Measurements from ENCODE around the gene RCC1.
"Not testable (repeated sequence)": the region's sequence is repeated elsewhere in the genome, so short reads cannot be mapped to it uniquely, and the experiment has no call there.

Gene RCC1

DNA sequence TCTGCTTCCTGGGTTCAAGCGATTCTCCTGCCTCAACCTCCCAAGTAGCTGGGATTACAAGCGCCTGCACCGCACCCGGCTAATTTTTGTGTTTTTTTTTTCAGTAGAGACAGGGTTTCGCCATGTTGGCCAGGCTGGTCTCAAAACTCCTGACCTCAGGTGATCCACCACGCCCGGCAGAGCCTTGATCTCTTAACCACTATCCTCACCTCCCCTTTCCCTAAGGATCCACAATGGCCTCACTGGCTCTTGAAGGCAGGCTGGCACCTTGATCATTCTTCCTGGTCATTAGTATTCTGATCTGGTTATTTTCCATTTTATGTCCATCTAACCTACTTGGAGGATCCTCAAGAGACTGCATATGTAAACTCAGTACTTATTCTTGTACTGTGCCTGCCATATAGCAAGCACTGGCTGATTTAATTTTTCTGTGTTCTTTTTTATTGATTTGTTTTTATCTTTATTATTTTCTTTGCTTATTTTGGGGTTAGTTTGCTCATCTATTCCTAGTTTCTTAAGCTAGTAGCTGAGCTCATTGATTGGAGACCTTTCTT, 6.3 kb downstream of the RCC1 start:
- no peak for DNase-seq (ENCODE audit: low spot score)

DNA sequence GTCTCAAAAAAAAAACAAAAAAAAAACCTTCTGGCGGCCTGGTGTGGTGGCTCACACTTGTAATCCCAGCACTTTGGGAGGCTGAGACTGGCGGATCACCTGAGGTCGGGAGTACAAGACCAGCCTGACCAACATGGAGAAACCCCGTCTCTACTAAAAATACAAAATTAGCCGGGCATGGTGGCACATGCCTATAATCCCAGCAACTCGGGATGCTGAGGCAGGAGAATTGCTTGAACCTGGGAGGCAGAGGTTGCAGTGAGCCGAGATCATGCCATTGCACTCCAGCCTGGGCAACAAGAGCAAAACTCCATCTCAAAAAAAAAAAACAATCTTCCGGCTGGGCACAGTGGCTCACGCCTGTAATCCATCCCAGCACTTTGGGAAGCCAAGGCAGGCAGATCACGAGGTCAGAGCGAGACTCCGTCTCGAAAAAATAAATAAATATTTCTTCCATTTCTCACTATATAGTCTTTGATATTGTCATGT, 8.6 kb downstream of the RCC1 start:
- DNase-seq (ENCODE audit: low spot score) = not testable (repeated sequence)

DNA sequence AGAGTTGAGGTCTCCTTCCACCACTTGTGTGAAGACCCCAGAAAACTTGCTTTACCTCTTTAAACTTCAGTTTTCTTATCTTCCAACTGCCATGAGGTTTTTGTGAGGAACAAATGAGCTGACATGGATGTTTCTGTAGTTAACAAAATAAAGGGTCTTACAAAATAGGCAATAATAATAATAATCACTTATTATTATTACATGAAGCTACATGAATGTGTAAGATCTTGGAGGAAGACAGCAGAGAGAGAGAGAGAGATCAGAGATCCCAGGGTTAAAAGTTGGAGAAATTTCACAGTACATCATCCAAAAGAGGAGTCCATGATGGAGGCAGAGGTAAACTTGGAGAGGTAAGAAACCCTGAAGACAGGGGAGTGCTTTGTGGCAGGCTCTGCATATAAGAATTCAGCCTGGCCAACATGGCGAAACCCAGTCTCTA, 10.7 kb downstream of the RCC1 start:
- no peak for DNase-seq (ENCODE audit: low spot score)

DNA sequence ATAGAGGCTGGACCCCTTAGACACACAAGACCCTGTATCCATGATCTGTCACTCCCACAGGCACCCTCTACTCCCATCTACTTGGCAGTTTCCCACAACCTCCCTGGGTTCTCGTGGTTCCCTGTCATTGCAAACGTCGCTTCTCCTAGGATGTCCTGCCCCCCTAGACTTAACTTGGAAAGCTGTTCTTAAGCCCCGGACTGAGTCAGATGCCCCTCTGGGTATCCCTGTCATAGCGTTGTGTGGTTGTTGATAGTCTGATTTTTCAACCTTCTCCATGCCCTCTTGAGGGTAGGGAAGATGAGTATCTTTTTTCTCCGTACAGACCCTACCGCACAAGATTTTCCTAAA, 11.8 kb downstream of the RCC1 start:
- DNase-seq (ENCODE audit: low spot score) = no peak

DNA sequence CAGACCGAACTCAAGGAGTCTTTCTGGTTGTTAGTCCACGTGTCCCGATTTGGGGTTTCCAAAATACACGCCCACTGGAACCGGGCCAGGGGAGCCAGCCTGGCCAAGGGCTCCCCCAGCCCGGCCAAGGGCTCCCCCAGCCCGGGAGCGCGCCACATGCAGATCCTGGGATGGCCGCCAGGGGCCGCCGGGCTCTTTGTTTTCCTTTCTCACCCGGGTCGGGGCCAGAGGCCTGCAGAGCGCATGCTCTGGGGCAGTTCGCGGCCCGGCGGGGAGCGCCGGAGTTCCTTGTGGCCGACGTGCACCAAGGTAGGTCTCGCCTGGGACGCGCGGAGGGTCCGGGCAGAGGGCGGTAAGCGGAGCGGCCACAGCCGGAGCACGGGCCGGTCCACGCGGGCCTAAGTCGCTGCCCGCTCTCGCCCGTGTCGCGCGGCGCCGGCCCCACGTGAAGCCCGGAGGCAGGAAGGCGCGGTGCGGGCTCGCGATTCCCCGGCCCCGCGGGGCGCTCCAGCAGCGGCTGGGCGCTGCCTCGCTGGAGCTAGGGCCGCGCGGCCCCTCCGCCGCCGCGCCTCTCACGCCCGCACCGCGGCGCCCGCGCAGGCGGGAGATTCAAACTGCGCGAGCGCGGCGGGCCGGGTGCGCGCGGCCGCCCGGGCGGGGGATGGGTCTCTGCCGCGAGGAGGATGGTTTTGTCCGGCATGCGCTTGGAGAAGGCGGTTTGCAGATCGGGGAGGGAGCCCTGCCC, 12.3 kb downstream of the RCC1 start:
- DNase-seq (ENCODE audit: low spot score) = peak; percentile 89

DNA sequence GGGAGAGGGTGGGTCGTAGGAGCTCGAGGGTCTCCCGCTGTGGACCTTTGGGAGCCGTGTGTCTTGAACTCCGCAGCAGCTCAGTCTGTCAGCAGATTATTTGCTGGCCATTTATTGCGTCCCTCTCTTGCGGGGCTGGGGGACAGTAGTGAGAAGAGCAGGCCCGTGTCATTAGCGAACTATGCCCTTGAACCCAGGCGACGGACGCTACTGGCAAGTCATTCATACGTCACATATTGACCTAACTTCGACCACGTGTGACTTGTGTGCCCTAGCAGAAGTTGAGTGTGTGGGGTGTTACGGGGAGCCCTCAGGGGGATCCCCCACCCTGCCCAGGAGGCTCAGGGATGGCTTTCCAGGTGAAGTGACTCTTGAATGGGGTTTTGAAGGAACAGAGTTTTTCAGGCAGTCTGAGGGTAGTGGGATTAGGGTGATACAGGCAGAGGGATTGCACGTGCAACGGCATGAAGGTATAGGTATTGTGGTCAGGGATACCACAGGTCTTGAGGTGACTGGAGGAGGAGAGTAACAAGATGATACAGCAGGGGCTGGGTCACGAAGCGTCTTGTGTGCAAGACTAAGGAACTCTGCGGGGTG, 13.0 kb downstream of the RCC1 start:
- DNase-seq (ENCODE audit: low spot score) = no peak

DNA sequence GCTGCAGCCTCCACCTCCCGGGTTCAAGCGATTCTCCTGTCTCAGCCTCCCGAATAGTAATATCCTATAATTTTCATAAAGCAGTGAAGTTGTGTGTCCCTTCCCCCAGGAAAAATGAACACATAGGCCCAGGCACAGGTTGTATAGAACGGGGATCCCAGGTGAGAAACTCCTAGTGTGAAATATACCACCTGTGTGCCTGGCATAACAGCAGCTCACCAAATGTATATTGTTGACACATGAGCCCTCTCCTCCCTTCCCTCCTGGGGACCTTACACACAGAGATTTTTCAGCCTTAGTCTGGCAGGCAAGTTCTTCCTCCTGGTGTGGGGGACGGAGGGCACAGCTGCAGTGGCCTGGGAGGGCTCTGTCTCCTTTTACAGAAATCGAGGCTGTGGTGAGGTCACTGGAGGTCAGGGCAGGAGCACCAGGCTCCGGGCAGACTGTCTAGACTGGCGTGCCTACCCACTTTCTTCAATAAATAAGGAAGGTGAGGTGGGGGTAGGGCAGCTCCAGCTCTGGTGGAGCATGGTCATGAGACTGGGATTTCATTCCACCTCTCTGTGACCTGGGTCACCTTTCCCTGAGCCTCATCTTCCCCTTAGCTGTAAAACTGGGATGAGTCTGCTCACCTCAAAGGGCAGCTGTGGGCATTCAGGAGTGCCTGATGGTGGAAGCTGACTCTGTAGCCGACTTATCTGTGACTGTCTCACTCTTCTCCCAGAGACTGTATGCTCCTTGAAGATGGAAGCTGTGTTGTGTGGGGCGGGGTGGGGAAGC, 14.3 kb downstream of the RCC1 start:
- no peak for DNase-seq (ENCODE audit: low spot score)

DNA sequence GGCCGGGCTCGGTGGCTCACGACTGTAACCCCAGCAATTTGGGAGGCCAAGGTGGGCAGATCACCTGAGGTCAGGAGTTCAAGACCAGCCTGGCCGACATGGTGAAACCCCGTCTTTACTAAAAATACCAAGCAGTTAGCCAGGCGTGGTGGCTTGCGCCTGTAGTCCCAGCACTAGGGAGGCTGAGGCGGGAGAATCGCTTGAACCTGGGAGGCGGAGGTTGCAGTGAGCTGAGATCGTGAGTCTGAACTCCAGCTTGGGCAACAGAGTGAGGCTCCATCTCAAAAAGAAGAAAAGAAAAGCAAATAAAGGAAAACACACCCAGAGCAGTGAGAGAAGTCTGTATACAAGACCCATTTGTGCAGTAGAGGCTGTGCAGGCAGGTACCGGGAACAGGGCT, 15.0 kb downstream of the RCC1 start:
- not testable (repeated sequence) for DNase-seq (ENCODE audit: low spot score)

DNA sequence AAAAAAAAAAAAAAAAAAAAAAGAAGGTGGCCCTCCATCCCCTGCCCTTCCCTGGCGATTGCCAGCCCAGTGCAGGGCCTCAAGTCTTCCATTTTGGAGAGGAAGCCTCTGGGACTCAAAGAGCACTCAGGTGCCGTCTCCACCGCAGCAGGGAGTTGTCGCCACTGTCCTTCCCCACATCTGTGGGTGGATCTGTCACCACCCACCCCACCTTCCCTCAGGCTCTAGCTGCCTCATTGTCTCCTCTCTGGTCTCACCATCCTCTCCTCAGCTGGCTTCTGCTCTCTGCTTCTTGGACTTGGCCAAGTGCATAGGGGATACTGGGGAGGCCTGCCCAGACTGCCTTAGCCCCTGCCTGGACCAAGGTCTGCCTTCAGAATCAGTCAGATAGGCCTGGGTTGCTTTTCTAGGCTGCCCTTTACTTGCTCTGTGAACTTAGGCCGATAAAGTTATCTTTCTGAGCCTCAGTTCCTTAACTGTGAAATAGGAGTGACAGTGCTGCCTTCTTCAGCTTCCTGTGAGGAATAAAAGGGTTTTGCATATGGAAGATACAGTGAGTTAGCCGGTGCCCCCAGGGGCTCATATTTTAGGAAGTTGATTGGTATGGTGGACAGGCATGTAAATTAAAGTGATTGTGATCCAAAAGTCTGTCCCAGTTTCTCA, 15.8 kb downstream of the RCC1 start:
- no peak for DNase-seq (ENCODE audit: low spot score)

DNA sequence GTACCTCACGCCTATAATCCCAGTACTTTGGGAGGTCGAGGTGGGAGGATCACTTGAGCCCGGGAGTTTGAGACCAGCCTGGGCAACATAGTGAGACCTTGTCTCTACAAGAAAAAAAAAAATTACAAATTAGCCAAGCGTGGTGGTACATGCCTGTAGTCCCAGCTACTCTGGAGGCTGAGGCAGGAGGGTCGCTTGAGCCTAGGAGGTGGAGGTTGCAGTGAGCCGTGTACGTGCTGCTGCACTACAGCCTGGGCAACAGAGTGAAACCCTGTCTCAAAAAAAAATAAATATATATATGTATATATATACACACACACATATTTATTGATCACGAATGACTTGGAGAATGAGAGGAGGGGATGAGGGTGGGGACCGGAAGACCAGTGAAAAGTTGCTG, 16.7 kb downstream of the RCC1 start:
- not testable (repeated sequence) for DNase-seq (ENCODE audit: low spot score)

DNA sequence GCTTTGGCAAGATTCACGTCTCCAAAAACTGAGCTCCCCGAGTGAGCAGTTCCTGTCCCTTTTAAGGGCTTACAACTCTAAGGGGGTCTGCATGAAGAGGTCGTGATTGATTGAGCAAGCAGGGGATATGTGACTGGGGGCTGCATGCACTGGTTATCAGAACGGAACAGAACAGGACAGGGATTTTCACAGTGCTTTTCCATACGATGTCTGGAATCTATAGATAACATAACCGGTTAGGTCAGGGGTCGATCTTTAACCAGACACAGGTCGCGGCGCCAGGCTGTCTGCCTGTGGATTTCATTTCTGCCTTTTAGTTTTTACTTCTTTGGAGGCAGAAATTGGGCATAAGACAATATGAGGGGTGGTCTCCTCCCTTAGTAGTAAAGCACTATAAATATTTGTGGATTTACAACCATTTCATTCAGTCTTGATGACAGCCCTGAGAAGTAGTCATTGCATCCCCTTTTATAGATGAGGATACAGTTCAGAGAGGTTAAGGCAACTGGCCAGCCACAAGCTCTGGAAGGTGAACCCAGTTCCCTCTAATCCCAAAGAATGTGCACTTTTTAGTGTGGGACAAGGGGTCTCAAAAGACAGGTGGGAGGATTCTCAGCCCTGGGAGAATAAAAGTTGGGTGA, 19.3 kb downstream of the RCC1 start:
- not testable (repeated sequence) for DNase-seq (ENCODE audit: low spot score)

DNA sequence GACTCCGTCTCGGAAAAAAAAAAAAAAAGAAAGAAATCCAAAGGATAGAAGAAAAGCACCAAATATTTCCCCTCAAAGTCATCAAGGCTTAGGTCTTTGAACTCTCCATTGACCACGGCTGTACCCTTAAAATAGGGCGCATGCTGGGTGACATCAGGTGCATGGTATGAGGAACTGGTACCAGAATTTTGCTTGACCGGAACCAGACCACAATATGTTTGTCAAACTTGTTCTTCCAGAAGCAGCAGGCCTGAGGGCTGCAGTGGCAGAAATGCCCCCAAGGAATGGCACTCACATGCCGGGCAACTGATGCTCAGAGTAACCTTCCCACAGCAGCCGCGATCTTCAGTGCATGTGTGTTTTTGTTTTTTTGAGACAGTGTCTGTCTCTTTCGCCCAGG, 21.0 kb downstream of the RCC1 start:
- DNase-seq (ENCODE audit: low spot score) = no peak

DNA sequence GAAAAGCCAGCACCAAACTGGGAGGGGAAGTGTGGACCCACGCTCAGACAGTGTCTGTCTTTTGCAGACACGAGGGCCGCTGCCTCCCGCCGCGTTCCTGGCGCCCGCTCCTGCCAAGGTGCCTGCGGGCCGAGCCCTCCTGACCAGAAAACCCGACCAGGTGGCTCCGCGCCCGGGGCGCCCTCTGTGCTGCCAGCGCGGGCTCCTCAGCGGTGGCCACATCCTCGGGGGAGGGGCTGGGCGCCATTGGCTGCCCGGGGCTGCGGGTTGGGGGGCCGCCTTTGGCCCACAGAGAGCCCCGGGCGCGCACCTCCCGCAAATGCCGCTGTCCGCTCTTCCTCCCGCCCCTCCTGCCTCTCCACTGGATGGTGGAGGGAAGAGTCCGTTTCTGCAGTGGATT, 24.6 kb downstream of the RCC1 start:
- no peak for DNase-seq (ENCODE audit: low spot score)

DNA sequence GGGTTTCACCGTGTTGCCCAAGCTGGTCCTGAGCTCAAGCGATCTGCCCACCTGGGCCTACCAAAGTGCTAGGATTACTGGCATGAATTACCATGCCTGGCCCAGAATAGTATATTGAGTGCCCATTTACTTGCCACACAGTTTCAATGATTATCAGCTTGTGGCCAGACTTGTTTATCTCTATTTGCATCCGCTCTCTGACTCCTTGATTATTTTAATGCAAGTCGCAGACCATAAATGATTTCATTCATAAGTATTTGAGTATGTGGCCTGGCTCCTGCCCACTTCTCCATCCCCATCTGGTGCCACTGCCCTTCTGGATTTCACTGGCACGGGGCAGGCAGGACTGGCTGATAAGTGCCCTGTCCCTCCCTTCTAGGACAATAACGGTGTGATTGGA, 28.8 kb downstream of the RCC1 start:
- no peak for DNase-seq (ENCODE audit: low spot score)

DNA sequence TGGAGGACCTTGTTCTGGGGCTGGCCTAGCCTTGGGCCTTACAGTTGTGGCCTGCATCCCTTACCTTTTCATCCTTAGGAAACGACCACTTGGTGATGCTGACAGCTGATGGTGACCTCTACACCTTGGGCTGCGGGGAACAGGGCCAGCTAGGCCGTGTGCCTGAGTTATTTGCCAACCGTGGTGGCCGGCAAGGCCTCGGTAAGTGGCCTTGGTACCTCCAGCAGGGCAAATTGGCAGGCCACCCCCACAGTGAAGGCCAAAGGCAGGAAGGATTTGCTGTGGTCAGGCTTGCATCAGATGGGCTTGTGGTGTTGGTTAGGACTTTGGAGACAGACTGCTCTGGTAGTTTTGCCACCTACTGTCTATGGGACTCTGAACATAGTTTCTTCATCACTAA, 29.3 kb downstream of the RCC1 start:
- no peak for DNase-seq (ENCODE audit: low spot score)

DNA sequence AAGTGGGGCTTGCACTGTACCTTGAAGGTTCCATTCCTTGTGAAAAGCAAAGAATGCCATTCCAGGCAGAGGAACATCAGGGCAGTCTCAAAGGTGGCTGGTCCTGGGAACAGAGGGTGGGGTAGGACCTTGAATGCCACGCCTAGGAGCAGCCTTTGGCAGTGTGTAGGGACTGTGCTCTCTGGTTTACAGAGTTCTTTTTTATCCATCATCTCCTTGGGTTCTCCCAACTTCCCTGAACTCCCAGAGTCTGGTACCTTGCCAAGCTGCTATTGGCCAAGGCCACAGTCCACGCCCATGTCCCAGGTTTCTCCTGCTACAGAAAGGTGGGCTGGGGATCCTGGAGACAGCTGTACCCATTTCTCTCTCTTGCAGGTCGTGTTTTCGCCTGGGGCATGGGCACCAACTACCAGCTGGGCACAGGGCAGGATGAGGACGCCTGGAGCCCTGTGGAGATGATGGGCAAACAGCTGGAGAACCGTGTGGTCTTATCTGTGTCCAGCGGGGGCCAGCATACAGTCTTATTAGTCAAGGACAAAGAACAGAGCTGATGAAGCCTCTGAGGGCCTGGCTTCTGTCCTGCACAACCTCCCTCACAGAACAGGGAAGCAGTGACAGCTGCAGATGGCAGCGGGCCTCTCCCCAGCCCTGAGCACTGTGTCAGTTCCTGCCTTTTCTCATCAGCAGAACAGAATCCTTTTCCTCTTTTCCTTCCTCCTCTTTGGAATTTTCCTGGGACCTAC, 31.8 kb downstream of the RCC1 start:
- no peak for DNase-seq (ENCODE audit: low spot score)

DNA sequence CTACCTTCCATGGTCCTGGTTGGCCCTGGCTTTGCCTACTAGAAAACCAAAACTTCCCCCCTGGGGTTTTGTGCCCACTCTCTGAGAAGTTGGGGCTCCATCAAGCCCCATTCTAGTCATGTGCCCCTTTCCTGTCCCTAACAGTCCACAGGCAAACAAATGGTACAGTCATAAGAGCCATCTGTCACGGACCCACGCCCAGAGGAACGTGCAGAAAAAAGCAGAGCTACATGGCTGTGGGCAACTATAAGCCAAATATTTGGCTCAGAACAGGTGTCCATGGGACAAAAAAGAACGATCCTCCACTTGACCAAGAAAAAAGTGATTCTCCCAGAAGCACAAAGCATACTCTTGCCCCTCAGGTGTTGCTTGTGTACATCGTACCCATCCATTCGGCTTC, 32.4 kb downstream of the RCC1 start:
- DNase-seq (ENCODE audit: low spot score) = no peak

DNA sequence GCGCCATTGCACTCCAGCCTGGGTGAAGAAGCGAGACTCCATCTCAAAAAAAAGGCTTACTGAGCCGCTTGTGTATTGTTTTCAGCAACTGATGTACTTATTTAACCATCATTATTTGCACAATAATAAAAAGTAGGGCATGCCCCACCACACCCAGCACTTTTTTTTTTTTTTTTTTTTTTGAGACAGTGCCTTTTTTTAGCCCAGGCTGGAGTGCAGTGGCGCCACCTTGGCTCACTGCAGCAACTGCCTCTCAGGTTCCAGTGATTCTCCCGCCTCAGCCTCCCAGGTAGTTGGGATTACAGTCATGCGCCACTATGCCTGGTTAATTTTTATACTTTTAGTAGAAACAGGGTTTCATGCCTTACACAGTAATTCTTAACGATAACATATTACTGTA, 34.8 kb downstream of the RCC1 start:
- DNase-seq (ENCODE audit: low spot score) = no peak

DNA sequence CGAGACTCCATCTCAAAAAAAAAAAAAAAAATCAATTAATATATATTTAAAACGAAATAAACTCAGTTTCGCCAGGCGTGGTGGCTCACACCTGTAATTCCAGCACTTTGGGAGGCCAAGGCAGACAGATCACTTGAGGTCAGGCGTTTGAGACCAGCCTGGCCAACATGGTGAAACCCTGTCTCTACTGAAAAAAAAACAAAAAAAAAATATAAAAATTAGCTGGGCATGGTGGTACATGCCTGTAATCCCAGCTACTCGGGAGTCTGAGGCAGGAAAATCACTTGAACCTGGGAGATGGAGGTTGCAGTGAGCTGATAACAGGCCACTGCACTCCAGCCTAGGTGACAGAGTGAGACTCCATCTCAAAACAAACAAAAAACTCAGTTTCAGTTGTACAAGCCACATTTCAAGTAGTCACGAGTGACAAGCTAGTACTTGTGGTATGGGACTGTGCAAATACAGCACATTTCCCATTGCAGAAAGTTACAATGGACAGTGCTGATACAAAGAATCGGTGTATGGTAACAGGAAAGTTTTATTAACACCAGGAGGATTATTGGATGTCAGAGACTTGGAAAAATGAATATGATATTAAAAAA, 35.7 kb downstream of the RCC1 start:
- not testable (repeated sequence) for DNase-seq (ENCODE audit: low spot score)

DNA sequence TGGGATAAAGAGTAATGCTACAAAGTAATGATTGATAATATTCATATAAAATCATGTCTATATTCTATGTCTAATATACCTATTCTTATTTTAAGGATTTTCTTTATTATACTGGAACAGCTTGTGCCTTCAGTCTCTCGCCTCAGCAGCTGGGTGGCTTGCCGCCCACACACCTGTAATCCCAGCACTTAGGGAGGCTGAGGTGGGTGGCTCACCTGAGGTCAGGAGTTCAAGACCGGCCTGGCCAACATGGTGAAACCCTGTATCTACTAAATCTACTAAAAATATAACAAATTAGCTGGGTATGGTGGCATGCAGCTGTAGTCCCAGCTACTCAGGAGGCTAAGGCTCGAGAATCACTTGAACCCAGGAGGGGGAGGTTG, 39.4 kb downstream of the RCC1 start:
- no peak for DNase-seq (ENCODE audit: low spot score)

DNA sequence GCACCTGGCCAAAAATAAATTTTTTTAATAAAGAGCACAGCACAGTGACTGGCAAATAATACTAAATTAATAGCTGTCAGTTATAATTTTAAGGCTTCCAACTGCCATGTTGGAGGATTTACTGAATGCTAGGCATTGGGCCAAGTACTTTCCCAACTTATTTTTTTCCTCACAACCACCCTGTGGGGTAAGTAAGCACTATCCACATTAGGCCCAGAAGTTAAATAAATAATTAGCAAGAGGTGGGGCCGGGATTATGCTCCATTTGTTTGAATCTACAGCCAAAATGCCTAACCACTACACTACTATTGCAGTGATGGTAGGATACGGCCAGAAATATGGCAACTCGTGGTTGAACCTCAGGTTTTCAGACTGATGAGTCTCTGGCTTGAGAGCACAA, 42.5 kb downstream of the RCC1 start:
- no peak for DNase-seq (ENCODE audit: low spot score)
